ENCODE results near the gene ABHD14A.

GRCh38 chr3:51953445-51953844 is 21.4 kb upstream of the ABHD14A start:
- TF ChIP-seq CTCF (IDR thresholded peaks at IDR 0.05) (no peak), POLR2A (IDR thresholded peaks at IDR 0.05) (no peak)

Data from ovary (tissue), 3 donors.